HepG2 (cell line): ENCODE data around the gene CCDC106. TPM values are rescaled to one million over a fixed set of nuclear protein-coding genes. Genes with fewer than 3 reads are reported as not detected.

Experiments
- ATAC-seq: fragments of 200-7000 bp; cut with Tn5 transposase; 3 replicates; pipeline ENCODE4 v1.9.1; 2020; ENCODE audit warnings: mild to moderate bottlenecking, moderate library complexity
- BruUV-seq: library from RNA; stranded (reverse); fragments of 400-500 nt; replicated peaks from 2 replicates; lab custom pipeline; 2021; lab: Mats Ljungman, UMichigan
- CTCF ChIA-PET: fragments of 300-600 bp; formaldehyde crosslinking; extraction: SDS; loops from one replicate; lab custom pipeline; 2021; ENCODE audit warnings: low total read pairs, inconsistent platforms, low intra/inter-chr PET ratio; lab: Yijun Ruan, JAX
- POLR2A ChIA-PET: fragments of 350-600 bp; sonication (Branson Sonifier 250); formaldehyde crosslinking; loops from one replicate; lab custom pipeline; 2020; ENCODE audit warnings: antibody characterized with exemption, inconsistent platforms; lab: Yijun Ruan, JAX
- DNase-seq: peaks from one replicate; pipeline ENCODE4 v3.0.0-alpha.2; 2015; ENCODE audit warnings: low spot score
- FAIRE-seq: peaks from 3 replicates; lab custom pipeline; 2011; peaks lifted over from hg19 to GRCh38; lab: Jason Lieb, UNC
- H2AFZ ChIP-seq: one replicate; pipeline ENCODE4 v1.6.1; 2011; ENCODE audit warnings: low read length, inconsistent platforms
- H3K27ac ChIP-seq: fragments of 300-600 bp; 3 replicates; pipeline ENCODE4 v1.8.0; 2011; ENCODE audit warnings: mixed run types, mild to moderate bottlenecking, mixed read lengths, low read length, inconsistent platforms; ENCODE audit not compliant: insufficient read depth; ENCODE audit errors: extremely low read length
- H3K27me3 ChIP-seq, 2 experiments: fragments of 200-600 bp in 1 of 2; 2 replicates in 1 of 2; 3 replicates in 1 of 2; pipeline versions ENCODE4 v1.6.0 to v1.8.0; 2011; ENCODE audit warnings: low read length in 2 of 2, mild to moderate bottlenecking in 2 of 2, moderate library complexity in 2 of 2, inconsistent platforms in 1 of 2; ENCODE audit not compliant: insufficient read depth in 2 of 2, control insufficient read depth in 1 of 2
- H3K36me3 ChIP-seq, 2 experiments: fragments of 200-600 bp in 1 of 2; replicated peaks in 1 of 2; 2 replicates in 1 of 2; 3 replicates in 1 of 2; pipeline versions ENCODE4 v1.5.1 to v1.8.0; 2011; ENCODE audit warnings: low read length in 2 of 2, inconsistent platforms in 1 of 2; ENCODE audit not compliant: insufficient read depth in 2 of 2, control insufficient read depth in 1 of 2
- H3K4me1 ChIP-seq: 2 replicates; pipeline ENCODE4 v1.5.1; 2012; ENCODE audit warnings: low read length, inconsistent platforms; ENCODE audit not compliant: insufficient read depth
- H3K4me2 ChIP-seq: 2 replicates; pipeline ENCODE4 v1.6.0; 2011; ENCODE audit warnings: low read depth, low read length, inconsistent platforms
- H3K4me3 ChIP-seq, 3 experiments: fragments of 200-600 bp in 1 of 3; sonication (generic), shearing (Covaris generic) in 1 of 3; replicated peaks in 1 of 3; 2 replicates each; pipeline ENCODE4 v1.5.1; 2011 to 2016; ENCODE audit warnings: low read length in 3 of 3, inconsistent platforms in 2 of 3, low read depth in 2 of 3, mild to moderate bottlenecking in 2 of 3, control low read depth in 1 of 3, mixed read lengths in 1 of 3; ENCODE audit not compliant: insufficient read depth in 1 of 3
- H3K79me2 ChIP-seq: one replicate; pipeline ENCODE4 v1.6.1; 2011; ENCODE audit warnings: low read length, inconsistent platforms; ENCODE audit not compliant: insufficient read depth
- H3K9ac ChIP-seq: 2 replicates; pipeline ENCODE4 v1.6.0; 2011; ENCODE audit warnings: mild to moderate bottlenecking, low read depth, low read length, inconsistent platforms; ENCODE audit not compliant: insufficient read depth
- H3K9me3 ChIP-seq: 2 replicates; pipeline ENCODE4 v1.5.1; 2012; ENCODE audit warnings: mild to moderate bottlenecking, low read length
- H4K20me1 ChIP-seq: 2 replicates; pipeline ENCODE4 v1.6.0; 2011; ENCODE audit warnings: inconsistent platforms, mild to moderate bottlenecking, low read length, moderate library complexity; ENCODE audit not compliant: insufficient read depth
- CCAR2 ChIP-seq: fragments of 200-400 bp; formaldehyde crosslinking; optimal IDR thresholded peaks from 2 replicates; pipeline ENCODE3; 2018; ENCODE audit warnings: low read depth, mild to moderate bottlenecking, low read length, moderate library complexity
- NCOA1 ChIP-seq: sonication (generic); formaldehyde crosslinking; IDR thresholded peaks from 2 replicates; pipeline ENCODE4 v1.9.0; 2021; ENCODE audit warnings: missing genetic modification reagents
- PRMT3 ChIP-seq: sonication (generic); formaldehyde crosslinking; IDR thresholded peaks from 2 replicates; pipeline ENCODE4 v1.8.1; 2022; ENCODE audit warnings: low read depth, mild to moderate bottlenecking, moderate library complexity, missing genetic modification reagents, borderline replicate concordance
- RFXANK ChIP-seq: IDR thresholded peaks from 2 replicates; pipeline ENCODE4 v1.6.1; 2016
- XRCC5 ChIP-seq: fragments of 200-400 bp; formaldehyde crosslinking; optimal IDR thresholded peaks from 2 replicates; pipeline ENCODE3; 2017; ENCODE audit warnings: mild to moderate bottlenecking, low read length
- ZNF256 ChIP-seq: sonication (generic); formaldehyde crosslinking; conservative IDR thresholded peaks from 2 replicates; pipeline ENCODE4 v1.4.0; 2020; ENCODE audit warnings: missing genetic modification reagents
- ZNF660 ChIP-seq: sonication (generic); formaldehyde crosslinking; IDR thresholded peaks from 2 replicates; pipeline ENCODE4 v1.5.1; 2020; ENCODE audit warnings: mild to moderate bottlenecking, low read depth, missing genetic modification reagents, borderline replicate concordance
- ZNF703 ChIP-seq: sonication (generic); formaldehyde crosslinking; IDR thresholded peaks from 2 replicates; pipeline ENCODE4 v1.5.1; 2020; ENCODE audit warnings: missing genetic modification reagents, mild to moderate bottlenecking, moderate library complexity, borderline replicate concordance
- WGBS: methylation state at CpG from one replicate; pipeline ENCODE4 v1.1.6; 2017; ENCODE audit warnings: low lambda C conversion rate; 5-methylcytosine and 5-hydroxymethylcytosine counted together
- in situ Hi-C: cut with HindIII; loops from 2 replicates; pipeline ENCODE4 v1.10.0; 2017; ENCODE audit warnings: low pct_unique_long_range_greater_than_20kb; ENCODE audit not compliant: extremely low pct_ligation_motif_present
- intact Hi-C: fragments of 100-400 bp; cut with micrococcal nuclease; formaldehyde crosslinking; loops from one replicate; pipeline ENCODE4 v1.10.0; 2022; ENCODE audit not compliant: unreplicated experiment
- polyA plus RNA-seq, 8 experiments: library from polyadenylated mRNA; depleted of rRNA in 3 of 8; stranded (reverse) in 7 of 8; unstranded in 1 of 8; fragments of >200 nt; fragmentation: Illumina TruSeq in 4 of 8; extraction: Trizol in 4 of 8; gene quantifications; 2 replicates each; pipeline versions ENCODE4 v1.2.1 to v1.2.3, GENCODE V29; 2011 to 2016; ENCODE audit warnings: low read depth in 4 of 8, missing spikeins in 1 of 8, mixed read lengths in 1 of 8; ENCODE audit not compliant: insufficient read depth in 1 of 8
- total RNA-seq, 5 experiments: library from RNA; depleted of rRNA; stranded (reverse); fragments of >200 nt; fragmentation: Illumina TruSeq; extraction: Trizol; gene quantifications; 2 replicates each; pipeline ENCODE4 v1.2.3, GENCODE V29; 2016; ENCODE audit warnings: low read depth in 1 of 5
- TF ChIP-seq, protein P1 (sequence below): sonication (generic); formaldehyde crosslinking; IDR thresholded peaks from 2 replicates; pipeline ENCODE4 v1.5.0; 2020; ENCODE audit warnings: mild to moderate bottlenecking, missing genetic modification reagents, moderate library complexity

Gene CCDC106
- total and polyA plus RNA-seq, 2 of the 13 experiments (the other 11 are each of a cell fraction or from before 2014, with no cell fraction given), result 4.7 to 8.8 TPM

DNA sequence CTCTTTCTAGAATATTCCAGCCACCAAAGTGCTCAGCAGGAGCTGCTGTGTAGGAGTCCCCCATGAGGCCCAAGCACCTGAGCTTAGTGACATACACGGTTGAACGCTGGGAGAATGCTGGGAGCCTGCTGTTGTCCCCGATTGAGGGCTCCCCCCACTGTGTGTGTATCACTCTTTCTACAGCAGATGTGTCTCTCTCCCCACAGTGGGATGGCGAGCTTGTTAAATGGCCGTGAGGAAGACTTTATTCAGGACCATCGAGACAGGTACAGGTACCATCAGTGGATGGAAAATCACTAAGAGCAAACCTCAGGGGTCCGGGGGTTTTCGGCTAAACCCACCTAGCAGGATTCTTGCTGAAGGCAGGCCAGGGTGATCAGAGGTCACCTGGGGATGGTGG lies 49.7 kb downstream of the CCDC106 start:
- Histone ChIP-seq H3K4me2 (no peak overlapping the region), H3K9me3 (no peaks in the 10 kb centered on the region), H3K36me3 (peaks cover 15 to 25% of the 10 kb centered on the region in 2 experiments; a peak in 4 of 5 replicates), H3K27ac (no peak overlapping the region), H3K9ac (no peak overlapping the region), H4K20me1 (no peaks in the 10 kb centered on the region), H3K4me1 (no peaks in the 10 kb centered on the region), H2AFZ (no peak overlapping the region), H3K4me3 (no peak overlapping the region), H3K27me3 (no peaks in the 10 kb centered on the region), H3K79me2 (no peaks in the 10 kb centered on the region)
- BruUV-seq, result TSS peak; percentile 37
- DNase-seq (no peak), FAIRE-seq (no peak), ATAC-seq (no peak)
- CTCF ChIA-PET, result no interaction called here
- WGBS, result 100% methylated on average over 6 of the region's 8 CpGs
- POLR2A ChIA-PET, result interaction anchor here (2.0 kb wide), 1 partner anchor 14 kb away, joined by 5 read pairs; no protein-coding TSS in a partner anchor
- intact Hi-C loops, result no loop called here
- in situ Hi-C loops, result no loop called here
- TF ChIP-seq XRCC5, result no peak
- TF ChIP-seq ZNF703 (CRISPR knock-in tag), result no peak
- TF ChIP-seq NCOA1 (CRISPR knock-in tag), result no peak
- TF ChIP-seq ZNF256 (CRISPR knock-in tag), result no peak
- TF ChIP-seq RFXANK (CRISPR knock-in tag), result no peak
- TF ChIP-seq PRMT3 (CRISPR knock-in tag), result no peak
- TF ChIP-seq CCAR2, result no peak
- TF ChIP-seq ZNF660, result no peak
- TF ChIP-seq, protein P1, sequence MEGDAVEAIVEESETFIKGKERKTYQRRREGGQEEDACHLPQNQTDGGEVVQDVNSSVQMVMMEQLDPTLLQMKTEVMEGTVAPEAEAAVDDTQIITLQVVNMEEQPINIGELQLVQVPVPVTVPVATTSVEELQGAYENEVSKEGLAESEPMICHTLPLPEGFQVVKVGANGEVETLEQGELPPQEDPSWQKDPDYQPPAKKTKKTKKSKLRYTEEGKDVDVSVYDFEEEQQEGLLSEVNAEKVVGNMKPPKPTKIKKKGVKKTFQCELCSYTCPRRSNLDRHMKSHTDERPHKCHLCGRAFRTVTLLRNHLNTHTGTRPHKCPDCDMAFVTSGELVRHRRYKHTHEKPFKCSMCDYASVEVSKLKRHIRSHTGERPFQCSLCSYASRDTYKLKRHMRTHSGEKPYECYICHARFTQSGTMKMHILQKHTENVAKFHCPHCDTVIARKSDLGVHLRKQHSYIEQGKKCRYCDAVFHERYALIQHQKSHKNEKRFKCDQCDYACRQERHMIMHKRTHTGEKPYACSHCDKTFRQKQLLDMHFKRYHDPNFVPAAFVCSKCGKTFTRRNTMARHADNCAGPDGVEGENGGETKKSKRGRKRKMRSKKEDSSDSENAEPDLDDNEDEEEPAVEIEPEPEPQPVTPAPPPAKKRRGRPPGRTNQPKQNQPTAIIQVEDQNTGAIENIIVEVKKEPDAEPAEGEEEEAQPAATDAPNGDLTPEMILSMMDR, result no peak
